Measurements from ENCODE around the gene SLC1A4. TPM values are rescaled to one million over a fixed set of nuclear protein-coding genes. Genes with fewer than 3 reads are reported as not detected.
"Not testable (repeated sequence)": the region's sequence is repeated elsewhere in the genome, so short reads cannot be mapped to it uniquely, and the experiment has no call there.

The SLC1A4 gene
- total RNA-seq, 4 donors from 2014 or later: 7.2 to 14.4 (median 12.2) TPM

- no peaks in the 10 kb centered on the region for H3K9me3 ChIP-seq
- H3K27me3 ChIP-seq: no peaks in the 10 kb centered on the region
- H3K36me3 ChIP-seq: no peaks in the 10 kb centered on the region
- peaks cover 0 to 23% (median 15%) of the 10 kb centered on the region in 4 donors for H3K4me1 ChIP-seq
- TF ChIP-seq EP300 (IDR thresholded peaks at IDR 0.05) (no peak), POLR2A (IDR thresholded peaks at IDR 0.05) (no peak), CTCF (IDR thresholded peaks at IDR 0.05) (no peak)
- WGBS, 2 donors: 87 to 88% methylated on average over 4 of the region's 4 CpGs
- H3K4me3 ChIP-seq: no peak overlapping the region
- DNase-seq (ENCODE audit: low spot score in 2 of 2): no peak
- H3K27ac ChIP-seq: no peak overlapping the region
These were observed 44.0 kb downstream of the SLC1A4 start for GRCh38 chr2:65033178-65033577.

GRCh38 chr2:65033667-65034066, 44.5 kb downstream of the SLC1A4 start:
- WGBS, 2 donors: 93 to 98% methylated on average over 4 of the region's 4 CpGs
- not testable (repeated sequence) for DNase-seq (ENCODE audit: low spot score in 2 of 2); H3K27ac ChIP-seq; H3K9me3 ChIP-seq; H3K27me3 ChIP-seq; H3K4me3 ChIP-seq; H3K36me3 ChIP-seq
- peaks cover 0 to 23% (median 15%) of the 10 kb centered on the region in 4 donors for H3K4me1 ChIP-seq

- no peak overlapping the region for H3K27ac ChIP-seq
- TF ChIP-seq POLR2A (IDR thresholded peaks at IDR 0.05) (no peak), CTCF (IDR thresholded peaks at IDR 0.05) (no peak), EP300 (IDR thresholded peaks at IDR 0.05) (no peak)
- no peak overlapping the region for H3K4me3 ChIP-seq
- WGBS, 2 donors: 52 to 58% methylated on average over 6 of the region's 6 CpGs
- no peaks in the 10 kb centered on the region for H3K36me3 ChIP-seq
- H3K9me3 ChIP-seq: no peaks in the 10 kb centered on the region
- no peak for DNase-seq (ENCODE audit: low spot score in 2 of 2)
- H3K27me3 ChIP-seq: no peaks in the 10 kb centered on the region
- H3K4me1 ChIP-seq: peaks cover 0 to 24% (median 14%) of the 10 kb centered on the region in 4 donors
These were observed 46.2 kb downstream of the SLC1A4 start for GRCh38 chr2:65035351-65035943.

GRCh38 chr2:65037178-65037577, 48.0 kb downstream of the SLC1A4 start:
- Histone ChIP-seq H3K9me3 (no peaks in the 10 kb centered on the region), H3K36me3 (no peaks in the 10 kb centered on the region), H3K27me3 (no peaks in the 10 kb centered on the region), H3K27ac (no peak overlapping the region), H3K4me3 (no peak overlapping the region), H3K4me1 (peaks cover 0 to 9% (median 2%) of the 10 kb centered on the region in 4 donors)
- 80% methylated on average over 3 of the region's 3 CpGs for WGBS, 2 donors
- TF ChIP-seq CTCF (IDR thresholded peaks at IDR 0.05) (no peak), POLR2A (IDR thresholded peaks at IDR 0.05) (no peak), EP300 (IDR thresholded peaks at IDR 0.05) (no peak)
- DNase-seq (ENCODE audit: low spot score in 2 of 2): no peak

GRCh38 chr2:65039640-65040039, 50.4 kb downstream of the SLC1A4 start:
- 87 to 95% methylated on average over 3 of the region's 3 CpGs for WGBS, 2 donors
- H3K27me3 ChIP-seq: no peaks in the 10 kb centered on the region
- no peak for DNase-seq (ENCODE audit: low spot score in 2 of 2)

More at GRCh38 chr2:65039640-65040039, 50.4 kb downstream of the SLC1A4 start:
- Histone ChIP-seq H3K4me3 (no peak overlapping the region), H3K4me1 (peaks cover 0 to 5% (median 0%) of the 10 kb centered on the region in 4 donors), H3K36me3 (peaks cover 0 to 7% (median 0%) of the 10 kb centered on the region in 3 donors), H3K27ac (no peak overlapping the region), H3K9me3 (peaks cover 0 to 7% (median 0%) of the 10 kb centered on the region in 4 donors)
- TF ChIP-seq EP300 (IDR thresholded peaks at IDR 0.05): no peak
- no peak for TF ChIP-seq POLR2A (IDR thresholded peaks at IDR 0.05)
- TF ChIP-seq CTCF (IDR thresholded peaks at IDR 0.05): no peak

Data from tibial nerve (tissue), 4 donors.